Measurements from ENCODE around the gene MAP3K19.
"Not testable (repeated sequence)": the region's sequence is repeated elsewhere in the genome, so short reads cannot be mapped to it uniquely, and the experiment has no call there.

MAP3K19 gene, protein sequence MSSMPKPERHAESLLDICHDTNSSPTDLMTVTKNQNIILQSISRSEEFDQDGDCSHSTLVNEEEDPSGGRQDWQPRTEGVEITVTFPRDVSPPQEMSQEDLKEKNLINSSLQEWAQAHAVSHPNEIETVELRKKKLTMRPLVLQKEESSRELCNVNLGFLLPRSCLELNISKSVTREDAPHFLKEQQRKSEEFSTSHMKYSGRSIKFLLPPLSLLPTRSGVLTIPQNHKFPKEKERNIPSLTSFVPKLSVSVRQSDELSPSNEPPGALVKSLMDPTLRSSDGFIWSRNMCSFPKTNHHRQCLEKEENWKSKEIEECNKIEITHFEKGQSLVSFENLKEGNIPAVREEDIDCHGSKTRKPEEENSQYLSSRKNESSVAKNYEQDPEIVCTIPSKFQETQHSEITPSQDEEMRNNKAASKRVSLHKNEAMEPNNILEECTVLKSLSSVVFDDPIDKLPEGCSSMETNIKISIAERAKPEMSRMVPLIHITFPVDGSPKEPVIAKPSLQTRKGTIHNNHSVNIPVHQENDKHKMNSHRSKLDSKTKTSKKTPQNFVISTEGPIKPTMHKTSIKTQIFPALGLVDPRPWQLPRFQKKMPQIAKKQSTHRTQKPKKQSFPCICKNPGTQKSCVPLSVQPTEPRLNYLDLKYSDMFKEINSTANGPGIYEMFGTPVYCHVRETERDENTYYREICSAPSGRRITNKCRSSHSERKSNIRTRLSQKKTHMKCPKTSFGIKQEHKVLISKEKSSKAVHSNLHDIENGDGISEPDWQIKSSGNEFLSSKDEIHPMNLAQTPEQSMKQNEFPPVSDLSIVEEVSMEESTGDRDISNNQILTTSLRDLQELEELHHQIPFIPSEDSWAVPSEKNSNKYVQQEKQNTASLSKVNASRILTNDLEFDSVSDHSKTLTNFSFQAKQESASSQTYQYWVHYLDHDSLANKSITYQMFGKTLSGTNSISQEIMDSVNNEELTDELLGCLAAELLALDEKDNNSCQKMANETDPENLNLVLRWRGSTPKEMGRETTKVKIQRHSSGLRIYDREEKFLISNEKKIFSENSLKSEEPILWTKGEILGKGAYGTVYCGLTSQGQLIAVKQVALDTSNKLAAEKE (N-terminal part only)

DNA sequence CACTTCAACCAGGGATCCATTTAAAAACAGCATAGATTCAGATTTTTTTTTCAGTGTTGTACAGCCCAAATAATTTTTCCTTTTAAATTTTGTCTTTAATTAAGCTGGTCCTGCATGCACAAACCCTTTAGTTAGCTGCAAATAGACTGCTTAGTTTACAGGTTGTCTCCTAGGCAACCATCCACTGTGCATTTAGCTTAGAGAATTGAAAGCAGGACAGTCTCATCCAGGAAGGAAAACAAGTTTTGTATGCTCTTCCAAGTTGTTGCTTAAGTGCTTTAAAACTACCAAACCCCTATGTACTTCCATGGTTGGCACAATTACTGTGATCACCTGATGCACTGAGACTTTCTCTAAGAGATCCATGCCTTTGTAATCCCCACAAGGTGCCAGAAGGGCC is at the start of gene MAP3K19:
Gene MAP3K19 (minus strand): TSS at position 148 of the 400 bp plus-strand sequence. CDS start 22,800 bp downstream, outside the sequence.
- H3K4me3 ChIP-seq: no peak within 1 kb of the TSS
- no peak within 1 kb of the TSS for H3K27ac ChIP-seq

- no peak overlapping the region for H3K4me3 ChIP-seq
- no peak overlapping the region for H3K27ac ChIP-seq
Observed at GRCh38 chr2:135096665-135097446, 49.6 kb upstream of the MAP3K19 start.

DNA sequence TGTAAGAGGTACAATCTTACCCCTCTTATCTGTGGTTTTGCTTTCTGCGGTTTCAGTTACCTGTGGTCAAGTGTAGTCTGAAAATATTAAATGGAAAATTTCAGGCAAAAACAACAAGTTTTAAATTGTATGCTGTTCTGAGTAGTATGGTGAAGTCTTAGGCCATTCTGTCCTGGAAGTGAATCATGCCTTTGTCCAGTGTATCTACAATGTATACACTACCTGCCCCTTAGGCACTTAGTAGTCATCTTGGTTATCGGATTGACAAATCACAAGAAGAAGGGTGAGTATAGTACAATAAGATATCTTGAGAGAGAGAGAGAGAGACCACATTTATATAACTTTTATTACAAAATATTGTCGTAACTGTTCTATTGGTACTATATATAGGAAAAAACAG is 48.3 kb upstream of the MAP3K19 start:
- Histone ChIP-seq H3K27ac (no peak overlapping the region), H3K4me3 (no peak overlapping the region)

- H3K27ac ChIP-seq: no peak overlapping the region
Observed at GRCh38 chr2:135094508-135094907, 47.3 kb upstream of the MAP3K19 start.

DNA sequence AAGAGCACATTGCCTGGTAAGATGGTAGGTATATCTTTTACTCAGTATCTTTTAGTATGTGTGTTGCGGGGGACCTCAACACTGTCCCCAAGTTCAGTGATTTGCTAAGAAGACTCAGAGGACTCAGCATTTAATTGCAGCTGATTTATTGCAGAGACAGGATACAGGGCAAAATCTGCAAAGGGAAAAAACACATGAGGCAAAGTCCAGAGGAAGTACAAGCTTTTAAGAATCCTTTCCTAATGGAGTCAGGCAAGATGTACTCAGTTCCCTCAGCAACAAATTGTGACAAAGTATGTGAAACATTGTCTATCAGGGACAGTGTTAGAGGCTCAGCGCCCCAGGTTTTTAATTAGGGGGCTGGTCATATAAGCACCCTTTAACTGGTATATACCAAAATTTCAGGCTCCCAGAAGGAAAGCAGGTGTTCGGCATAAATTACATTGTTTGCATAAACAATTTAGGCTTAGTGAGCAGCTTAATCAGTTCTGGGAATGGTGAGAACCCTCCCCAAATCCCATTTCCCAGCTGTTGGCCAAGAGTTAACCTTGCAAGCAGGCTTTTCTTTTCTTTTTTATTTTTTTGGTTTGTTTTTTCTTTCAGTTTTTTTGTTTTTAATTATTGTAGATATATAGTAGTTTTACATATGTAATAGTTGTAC is 46.6 kb upstream of the MAP3K19 start:
- Histone ChIP-seq H3K27ac (no peak overlapping the region), H3K4me3 (no peak overlapping the region)

More at GRCh38 chr2:135094508-135094907, 47.3 kb upstream of the MAP3K19 start:
- no peak overlapping the region for H3K4me3 ChIP-seq

- no peak overlapping the region for H3K4me3 ChIP-seq
Observed at GRCh38 chr2:135093193-135093592, 45.9 kb upstream of the MAP3K19 start.

DNA sequence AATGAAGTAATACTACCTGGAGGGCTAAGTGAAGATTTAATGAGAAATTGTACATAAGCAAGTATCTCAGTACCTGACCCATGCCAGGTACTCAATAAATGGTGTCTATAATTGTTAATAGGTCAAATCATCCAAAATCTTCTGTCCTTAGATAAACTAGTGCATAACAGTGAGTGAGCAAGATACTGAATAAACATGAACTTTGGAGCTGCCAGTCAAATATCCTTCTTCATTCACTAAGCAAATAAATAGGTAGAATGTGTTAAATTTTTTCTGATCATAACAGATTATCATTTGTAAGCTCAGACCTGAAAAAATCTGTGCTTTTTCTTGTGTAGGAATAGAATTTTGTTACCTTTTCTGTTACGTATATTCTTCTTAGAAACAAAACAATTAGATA is 44.4 kb upstream of the MAP3K19 start:
- no peak overlapping the region for H3K4me3 ChIP-seq
- H3K27ac ChIP-seq: no peak overlapping the region

More at GRCh38 chr2:135093193-135093592, 45.9 kb upstream of the MAP3K19 start:
- no peak overlapping the region for H3K27ac ChIP-seq

GRCh38 chr2:135089597-135089996 is 42.4 kb upstream of the MAP3K19 start:
- H3K4me3 ChIP-seq, H3K27ac ChIP-seq: not testable (repeated sequence)

DNA sequence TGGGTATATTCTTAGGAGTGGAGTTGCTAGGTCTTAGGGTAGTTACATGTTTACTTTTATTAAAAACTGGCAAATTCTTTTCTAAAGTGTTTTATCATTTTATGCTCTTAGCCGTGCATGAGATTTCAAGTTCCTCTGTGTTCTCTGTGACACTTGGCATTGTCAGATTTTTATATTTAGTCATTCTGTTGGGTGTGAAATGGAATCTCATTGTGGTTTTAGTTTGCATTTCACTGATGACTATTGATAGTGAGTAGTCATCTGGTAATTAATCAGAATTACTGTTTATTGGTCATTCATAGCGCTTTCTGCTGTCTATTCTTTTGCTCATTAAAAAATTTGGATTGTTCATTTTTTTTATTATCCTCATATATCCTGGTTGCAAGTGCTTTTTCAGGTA is 39.0 kb upstream of the MAP3K19 start:
- H3K4me3 ChIP-seq: no peak overlapping the region
- H3K27ac ChIP-seq: no peak overlapping the region

DNA sequence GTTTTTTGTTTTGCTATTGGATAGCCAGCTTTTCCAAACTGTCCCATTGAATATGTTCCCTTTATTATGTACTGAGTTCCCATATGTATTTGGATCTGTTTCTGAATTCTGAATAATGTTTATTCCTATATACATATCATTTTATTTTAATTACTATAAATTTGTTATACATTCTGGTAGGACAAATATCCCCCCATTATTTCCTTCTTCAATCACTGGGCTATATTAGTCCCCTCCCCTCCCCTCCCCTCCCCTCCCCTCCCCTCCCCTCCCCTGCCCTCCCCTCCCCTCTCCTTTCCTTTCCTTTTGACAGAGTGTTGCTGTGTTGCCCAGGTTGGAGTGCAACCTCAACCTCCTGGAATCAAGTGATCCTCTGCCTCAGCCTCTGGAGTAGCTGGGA is 31.2 kb upstream of the MAP3K19 start:
- Histone ChIP-seq H3K27ac (no peak overlapping the region), H3K4me3 (no peak overlapping the region)

DNA sequence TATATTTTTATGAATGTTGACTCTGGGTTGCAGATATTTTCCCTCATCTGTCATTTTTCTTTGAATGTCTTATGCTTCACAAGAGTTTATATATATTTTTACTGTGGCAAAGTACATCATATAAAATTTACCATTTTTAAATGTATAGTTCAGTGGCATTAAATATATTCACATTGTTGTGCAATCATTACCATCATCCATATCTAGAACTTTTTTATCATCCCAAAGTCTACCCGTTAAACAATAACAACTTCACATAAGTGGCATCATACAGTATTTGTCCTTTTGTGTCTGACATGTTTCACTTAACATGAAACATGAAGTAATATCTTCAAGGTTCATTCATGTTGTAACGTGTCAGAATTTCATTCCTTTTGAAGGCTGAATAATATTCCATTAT is 29.3 kb upstream of the MAP3K19 start:
- Histone ChIP-seq H3K4me3 (no peak overlapping the region), H3K27ac (no peak overlapping the region)

DNA sequence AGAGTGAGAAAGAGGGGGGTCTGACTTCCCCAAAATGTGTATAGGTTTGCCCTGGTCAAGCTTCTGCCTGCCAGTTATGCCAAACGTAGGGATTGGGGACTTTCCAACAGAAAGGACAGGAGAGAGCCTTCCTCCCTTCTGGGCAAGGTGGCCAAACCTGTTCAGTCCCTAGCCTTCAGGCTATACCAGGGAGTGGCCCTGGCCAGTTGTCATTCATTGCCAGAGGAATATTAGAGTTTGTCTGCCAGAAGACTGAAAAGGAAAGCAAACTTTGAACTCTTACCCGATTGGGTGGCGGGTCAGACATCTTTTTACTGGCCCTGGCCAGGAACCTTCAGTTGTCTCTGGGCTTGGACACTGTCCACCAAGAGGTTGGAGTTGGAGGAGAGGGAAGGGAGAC is 27.0 kb upstream of the MAP3K19 start:
- no peak overlapping the region for H3K4me3 ChIP-seq
- H3K27ac ChIP-seq: peak overlapping the region in 1 of 21 experiments; percentile 1

- H3K27ac ChIP-seq: no peak overlapping the region
- H3K4me3 ChIP-seq: no peak overlapping the region
Observed at GRCh38 chr2:135072125-135072997, 25.1 kb upstream of the MAP3K19 start.

- no peak overlapping the region for H3K4me3 ChIP-seq
- H3K27ac ChIP-seq: no peak overlapping the region
Observed at GRCh38 chr2:135066710-135067109, 19.5 kb upstream of the MAP3K19 start.

GRCh38 chr2:135064149-135064548 is 16.9 kb upstream of the MAP3K19 start:
- H3K27ac ChIP-seq: no peak overlapping the region
- no peak overlapping the region for H3K4me3 ChIP-seq

DNA sequence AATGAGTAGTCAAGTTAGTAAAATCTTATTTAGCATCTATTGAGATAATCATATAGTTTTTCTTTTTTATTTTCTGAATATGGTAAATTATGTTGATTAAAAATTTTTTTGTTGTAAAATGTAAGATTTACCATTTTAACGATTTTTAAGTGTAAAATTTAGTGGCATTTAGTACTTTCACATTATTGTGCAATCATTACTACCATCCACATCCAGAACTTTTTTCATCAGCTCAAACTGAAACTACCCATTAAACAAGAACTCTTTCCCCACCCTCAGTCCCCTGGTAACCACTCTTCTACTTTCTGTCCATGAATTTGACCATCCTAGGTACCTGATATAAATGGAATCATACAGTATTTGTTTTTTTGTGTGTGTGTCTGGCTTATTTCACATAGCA is 16.0 kb upstream of the MAP3K19 start:
- no peak overlapping the region for H3K27ac ChIP-seq

GRCh38 chr2:135059577-135059976 is 12.3 kb upstream of the MAP3K19 start:
- no peak overlapping the region for H3K27ac ChIP-seq

More for the DNA sequence above, 16.0 kb upstream of the MAP3K19 start:
- H3K4me3 ChIP-seq: no peak overlapping the region

GRCh38 chr2:135056790-135057189 is 9.5 kb upstream of the MAP3K19 start:
- no peak overlapping the region for H3K27ac ChIP-seq
- H3K4me3 ChIP-seq: no peak overlapping the region

More at GRCh38 chr2:135059577-135059976, 12.3 kb upstream of the MAP3K19 start:
- no peak overlapping the region for H3K4me3 ChIP-seq

Measured in skin epidermis (tissue), 12 donors.